ENCODE data around the gene S100A7A.

Gene S100A7A

GRCh38 chr1:153392258-153392657 is 24.1 kb upstream of the S100A7A start:
- Mint-ChIP-seq H3K9me3 (no peaks in the 10 kb centered on the region), H3K27ac (no peak overlapping the region), H3K36me3 (ENCODE audit: low read depth) (no peaks in the 10 kb centered on the region), H3K4me3 (no peak overlapping the region), H3K4me1 (no peaks in the 10 kb centered on the region), H3K27me3 (ENCODE audit: low read depth, poor library complexity) (peaks cover 10% of the 10 kb centered on the region)
- no peak for DNase-seq
- no peak for TF ChIP-seq CTCF (IDR thresholded peaks at IDR 0.05)

GRCh38 chr1:153392822-153393221 is 23.5 kb upstream of the S100A7A start:
- Mint-ChIP-seq H3K4me1 (no peaks in the 10 kb centered on the region), H3K4me3 (no peak overlapping the region), H3K36me3 (ENCODE audit: low read depth) (no peaks in the 10 kb centered on the region), H3K27ac (no peak overlapping the region), H3K9me3 (no peaks in the 10 kb centered on the region), H3K27me3 (ENCODE audit: low read depth, poor library complexity) (peaks cover 9% of the 10 kb centered on the region)
- no peak for DNase-seq
- no peak for TF ChIP-seq CTCF (IDR thresholded peaks at IDR 0.05)

GRCh38 chr1:153393926-153394325 is 22.4 kb upstream of the S100A7A start:
- Mint-ChIP-seq H3K27me3 (ENCODE audit: low read depth, poor library complexity) (peaks cover 10% of the 10 kb centered on the region), H3K27ac (no peak overlapping the region), H3K4me1 (no peaks in the 10 kb centered on the region), H3K4me3 (no peak overlapping the region), H3K36me3 (ENCODE audit: low read depth) (no peaks in the 10 kb centered on the region), H3K9me3 (no peaks in the 10 kb centered on the region)
- no peak for DNase-seq
- TF ChIP-seq CTCF (IDR thresholded peaks at IDR 0.05): no peak

- DNase-seq: no peak
- Mint-ChIP-seq H3K27me3 (ENCODE audit: low read depth, poor library complexity) (peaks cover 10% of the 10 kb centered on the region), H3K27ac (no peak overlapping the region), H3K4me1 (no peaks in the 10 kb centered on the region), H3K36me3 (ENCODE audit: low read depth) (no peaks in the 10 kb centered on the region), H3K4me3 (no peak overlapping the region), H3K9me3 (peaks cover 2% of the 10 kb centered on the region)
- no peak for TF ChIP-seq CTCF (IDR thresholded peaks at IDR 0.05)
Measured at GRCh38 chr1:153394391-153394790, 21.9 kb upstream of the S100A7A start.

GRCh38 chr1:153395136-153395685 is 21.1 kb upstream of the S100A7A start:
- Mint-ChIP-seq H3K4me1 (no peaks in the 10 kb centered on the region), H3K27ac (no peak overlapping the region), H3K9me3 (peaks cover 3% of the 10 kb centered on the region), H3K36me3 (ENCODE audit: low read depth) (no peaks in the 10 kb centered on the region), H3K4me3 (no peak overlapping the region), H3K27me3 (ENCODE audit: low read depth, poor library complexity) (peaks cover 14% of the 10 kb centered on the region)
- no peak for DNase-seq
- no peak for TF ChIP-seq CTCF (IDR thresholded peaks at IDR 0.05)

GRCh38 chr1:153395776-153396175 is 20.5 kb upstream of the S100A7A start:
- H3K9me3 Mint-ChIP-seq: peaks cover 3% of the 10 kb centered on the region
- no peak overlapping the region for H3K27ac Mint-ChIP-seq
- no peaks in the 10 kb centered on the region for H3K4me1 Mint-ChIP-seq
- peaks cover 15% of the 10 kb centered on the region for H3K27me3 Mint-ChIP-seq (ENCODE audit: low read depth, poor library complexity)
- no peak for TF ChIP-seq CTCF (IDR thresholded peaks at IDR 0.05)
- no peak overlapping the region for H3K4me3 Mint-ChIP-seq
- H3K36me3 Mint-ChIP-seq (ENCODE audit: low read depth): no peaks in the 10 kb centered on the region
- DNase-seq: no peak

Data from nephron progenitor cell (in vitro differentiated cells).